Measurements from ENCODE around the gene SAMD1.

SAMD1 gene

GRCh38 chr19:14115756-14116155 is 25.2 kb upstream of the SAMD1 start:
- H2AFZ ChIP-seq (ENCODE audit: low read depth), result no peak overlapping the region
- no peaks in the 10 kb centered on the region; the same call in 1 of the 2 replicates for H3K79me2 ChIP-seq (ENCODE audit: insufficient read depth, low read depth)
- no peaks in the 10 kb centered on the region for H4K20me1 ChIP-seq (ENCODE audit: insufficient read depth)
- no peak for TF ChIP-seq CTCF (conservative IDR thresholded peaks at IDR 0.05; ENCODE audit: low read depth, low read length)
- H3K4me2 ChIP-seq, result peak overlapping the region; percentile 71; the same call in 1 of the 2 replicates
- H3K9ac ChIP-seq, result no peak overlapping the region
- H3K4me1 ChIP-seq (ENCODE audit: low read depth, poor library complexity, severe bottlenecking), result peaks cover 10% of the 10 kb centered on the region
- H3K27me3 ChIP-seq (ENCODE audit: insufficient read depth, low read depth), result no peaks in the 10 kb centered on the region
- H3K36me3 ChIP-seq (ENCODE audit: insufficient read depth), result no peaks in the 10 kb centered on the region
- no peak overlapping the region for H3K27ac ChIP-seq
- H3K4me3 ChIP-seq (IDR thresholded peaks at IDR 0.05; ENCODE audit: insufficient read depth, low read depth, low read length), result no peak overlapping the region

GRCh38 chr19:14114854-14115253 is 24.3 kb upstream of the SAMD1 start:
- Histone ChIP-seq H4K20me1 (ENCODE audit: insufficient read depth) (no peaks in the 10 kb centered on the region), H3K4me3 (IDR thresholded peaks at IDR 0.05; ENCODE audit: insufficient read depth, low read depth, low read length) (no peak overlapping the region), H3K9ac (no peak overlapping the region), H3K4me1 (ENCODE audit: low read depth, poor library complexity, severe bottlenecking) (peaks cover 10% of the 10 kb centered on the region), H3K36me3 (ENCODE audit: insufficient read depth) (no peaks in the 10 kb centered on the region), H3K4me2 (no peak overlapping the region), H3K79me2 (ENCODE audit: insufficient read depth, low read depth) (no peaks in the 10 kb centered on the region; the same call in 1 of the 2 replicates), H3K27ac (no peak overlapping the region), H2AFZ (ENCODE audit: low read depth) (no peak overlapping the region), H3K27me3 (ENCODE audit: insufficient read depth, low read depth) (no peaks in the 10 kb centered on the region)
- peak; percentile 39; the same call in 1 of the 2 replicates for TF ChIP-seq CTCF (conservative IDR thresholded peaks at IDR 0.05; ENCODE audit: low read depth, low read length)

- Histone ChIP-seq H3K9ac (no peak overlapping the region), H3K36me3 (ENCODE audit: insufficient read depth) (no peaks in the 10 kb centered on the region), H2AFZ (ENCODE audit: low read depth) (no peak overlapping the region), H3K4me1 (ENCODE audit: low read depth, poor library complexity, severe bottlenecking) (peaks cover 10% of the 10 kb centered on the region), H3K79me2 (ENCODE audit: insufficient read depth, low read depth) (no peaks in the 10 kb centered on the region; the same call in 1 of the 2 replicates), H4K20me1 (ENCODE audit: insufficient read depth) (no peaks in the 10 kb centered on the region), H3K27me3 (ENCODE audit: insufficient read depth, low read depth) (no peaks in the 10 kb centered on the region), H3K4me3 (IDR thresholded peaks at IDR 0.05; ENCODE audit: insufficient read depth, low read depth, low read length) (no peak overlapping the region), H3K27ac (no peak overlapping the region), H3K4me2 (no peak overlapping the region)
- no peak for TF ChIP-seq CTCF (conservative IDR thresholded peaks at IDR 0.05; ENCODE audit: low read depth, low read length)
Measured at GRCh38 chr19:14114439-14114838, 23.9 kb upstream of the SAMD1 start.

GRCh38 chr19:14113762-14114414 is 23.3 kb upstream of the SAMD1 start:
- 0 out of 2 replicates have a peak, but pooled peaks have one; percentile 21 for TF ChIP-seq CTCF (conservative IDR thresholded peaks at IDR 0.05; ENCODE audit: low read depth, low read length)
- H2AFZ ChIP-seq (ENCODE audit: low read depth), result no peak overlapping the region
- no peaks in the 10 kb centered on the region for H3K27me3 ChIP-seq (ENCODE audit: insufficient read depth, low read depth)
- H3K4me3 ChIP-seq (IDR thresholded peaks at IDR 0.05; ENCODE audit: insufficient read depth, low read depth, low read length), result no peak overlapping the region
- no peak overlapping the region for H3K27ac ChIP-seq
- H4K20me1 ChIP-seq (ENCODE audit: insufficient read depth), result no peaks in the 10 kb centered on the region
- no peaks in the 10 kb centered on the region; the same call in 1 of the 2 replicates for H3K79me2 ChIP-seq (ENCODE audit: insufficient read depth, low read depth)
- no peak overlapping the region for H3K4me2 ChIP-seq
- no peaks in the 10 kb centered on the region for H3K36me3 ChIP-seq (ENCODE audit: insufficient read depth)
- no peak overlapping the region for H3K9ac ChIP-seq
- peaks cover 10% of the 10 kb centered on the region for H3K4me1 ChIP-seq (ENCODE audit: low read depth, poor library complexity, severe bottlenecking)

Data from KMS-11 (cell line).